Mesendoderm (in vitro differentiated cells): Measurements from ENCODE around the gene ANKDD1B.

Experiments
- DNase-seq: peaks from one replicate; pipeline ENCODE4 v3.0.0; 2013
- H2AK5ac ChIP-seq: 2 replicates; pipeline ENCODE4 v1.6.1; 2013; ENCODE audit warnings: low read length, inconsistent platforms
- H2BK120ac ChIP-seq: 2 replicates; pipeline ENCODE4 v1.6.1; 2013; ENCODE audit warnings: low read depth, mild to moderate bottlenecking, low read length, moderate library complexity, mixed read lengths
- H2BK15ac ChIP-seq: replicated peaks from 2 replicates; pipeline ENCODE4 v1.6.1; 2013; ENCODE audit warnings: low read depth, mild to moderate bottlenecking, moderate library complexity
- H2BK5ac ChIP-seq: 2 replicates; pipeline ENCODE4 v1.6.1; 2013; ENCODE audit warnings: low read length, inconsistent platforms
- H3K18ac ChIP-seq: 2 replicates; pipeline ENCODE4 v1.6.1; 2013; ENCODE audit warnings: mild to moderate bottlenecking, low read length, mixed read lengths
- H3K23ac ChIP-seq: one replicate; pipeline ENCODE4 v1.6.1; 2013; ENCODE audit warnings: low read length
- H3K27ac ChIP-seq: 2 replicates; pipeline ENCODE4 v1.5.1; 2013; ENCODE audit warnings: low read depth, mild to moderate bottlenecking, inconsistent platforms, low read length, moderate library complexity
- H3K27me3 ChIP-seq: 2 replicates; pipeline ENCODE4 v1.6.1; 2013; ENCODE audit warnings: low read length, control low read depth, mild to moderate bottlenecking, inconsistent platforms; ENCODE audit not compliant: insufficient read depth, poor library complexity
- H3K36me3 ChIP-seq: 2 replicates; pipeline ENCODE4 v1.6.1; 2013; ENCODE audit warnings: low read length, inconsistent platforms; ENCODE audit not compliant: control insufficient read depth, insufficient read depth
- H3K4ac ChIP-seq: one replicate; pipeline ENCODE4 v1.6.1; 2013; ENCODE audit warnings: low read depth, mild to moderate bottlenecking, low read length, moderate library complexity
- H3K4me1 ChIP-seq: 2 replicates; pipeline ENCODE4 v1.6.1; 2013; ENCODE audit warnings: low read depth, low read length, inconsistent platforms; ENCODE audit not compliant: control insufficient read depth
- H3K4me2 ChIP-seq: 2 replicates; pipeline ENCODE4 v1.6.1; 2013; ENCODE audit warnings: low read length
- H3K4me3 ChIP-seq: 2 replicates; pipeline ENCODE4 v1.5.1; 2013; ENCODE audit warnings: mild to moderate bottlenecking, low read length
- H3K56ac ChIP-seq: one replicate; pipeline ENCODE4 v1.6.1; 2013; ENCODE audit warnings: low read length
- H3K79me1 ChIP-seq: 2 replicates; pipeline ENCODE4 v1.6.1; 2013; ENCODE audit warnings: low read length, inconsistent platforms
- H3K79me2 ChIP-seq: 2 replicates; pipeline ENCODE4 v1.6.1; 2013; ENCODE audit warnings: mild to moderate bottlenecking, low read length; ENCODE audit not compliant: control insufficient read depth, insufficient read depth
- H3K9ac ChIP-seq: 2 replicates; pipeline ENCODE4 v1.6.1; 2013; ENCODE audit warnings: low read length, inconsistent platforms
- H4K5ac ChIP-seq: one replicate; pipeline ENCODE4 v1.6.1; 2013; ENCODE audit warnings: low read length
- H4K8ac ChIP-seq: one replicate; pipeline ENCODE4 v1.6.1; 2013; ENCODE audit warnings: low read depth, mild to moderate bottlenecking, control low read depth, low read length, moderate library complexity
- WGBS: extraction: QIAGEN DNeasy Blood & Tissue Kit; methylation state at CpG from one replicate; pipeline ENCODE4 v1.1.7; 2013; ENCODE audit warnings: low lambda C conversion rate, missing lambda C conversion rate; ENCODE audit not compliant: insufficient coverage; ENCODE audit errors: extremely low coverage; 5-methylcytosine and 5-hydroxymethylcytosine counted together

Gene ANKDD1B

GRCh38 chr5:75656311-75657003 lies 45.2 kb downstream of the ANKDD1B start:
- Histone ChIP-seq H3K23ac (no peak overlapping the region), H2BK120ac (no peak overlapping the region), H3K4me2 (no peak overlapping the region), H4K8ac (no peak overlapping the region), H3K79me1 (no peaks in the 10 kb centered on the region), H2BK15ac (no peak overlapping the region), H3K4ac (peak overlapping the region; percentile 62), H3K56ac (no peak overlapping the region), H3K79me2 (no peaks in the 10 kb centered on the region), H3K27ac (no peak overlapping the region), H2BK5ac (no peak overlapping the region), H3K18ac (no peak overlapping the region), H2AK5ac (no peak overlapping the region), H3K36me3 (no peaks in the 10 kb centered on the region), H3K4me3 (no peak overlapping the region), H3K27me3 (no peaks in the 10 kb centered on the region), H3K4me1 (no peaks in the 10 kb centered on the region), H3K9ac (no peak overlapping the region), H4K5ac (no peak overlapping the region)
- DNase-seq, result no peak
- no CpG with 5 or more reads among the region's 9 CpGs for WGBS

GRCh38 chr5:75659791-75660450 lies 48.7 kb downstream of the ANKDD1B start:
- no peak for DNase-seq
- Histone ChIP-seq H3K79me2 (no peaks in the 10 kb centered on the region), H3K27me3 (no peaks in the 10 kb centered on the region), H3K4me1 (peaks cover 2% of the 10 kb centered on the region), H3K79me1 (no peaks in the 10 kb centered on the region), H3K4me3 (no peak overlapping the region), H2BK15ac (no peak overlapping the region), H2BK120ac (no peak overlapping the region), H3K23ac (no peak overlapping the region), H2BK5ac (no peak overlapping the region), H2AK5ac (no peak overlapping the region), H3K36me3 (no peaks in the 10 kb centered on the region), H4K5ac (no peak overlapping the region), H3K9ac (no peak overlapping the region), H3K4ac (no peak overlapping the region), H3K56ac (no peak overlapping the region), H3K4me2 (no peak overlapping the region), H3K18ac (no peak overlapping the region), H4K8ac (no peak overlapping the region), H3K27ac (no peak overlapping the region)
- no CpG with 5 or more reads among the region's 3 CpGs for WGBS

- Histone ChIP-seq H2BK120ac (peak overlapping the region; percentile 61), H3K79me1 (no peaks in the 10 kb centered on the region), H3K27me3 (no peaks in the 10 kb centered on the region), H4K5ac (no peak overlapping the region), H3K4me2 (no peak overlapping the region), H3K4me3 (no peak overlapping the region), H2BK5ac (no peak overlapping the region), H3K18ac (no peak overlapping the region), H4K8ac (no peak overlapping the region), H3K36me3 (no peaks in the 10 kb centered on the region), H3K23ac (no peak overlapping the region), H3K9ac (no peak overlapping the region), H3K27ac (no peak overlapping the region), H3K79me2 (no peaks in the 10 kb centered on the region), H2BK15ac (no peak overlapping the region), H3K56ac (no peak overlapping the region), H2AK5ac (no peak overlapping the region), H3K4me1 (peaks cover 2% of the 10 kb centered on the region), H3K4ac (no peak overlapping the region)
- no CpG with 5 or more reads among the region's 16 CpGs for WGBS
- no peak for DNase-seq
Measured at GRCh38 chr5:75660678-75661465, 49.6 kb downstream of the ANKDD1B start.

- Histone ChIP-seq H3K36me3 (no peaks in the 10 kb centered on the region), H4K8ac (no peak overlapping the region), H3K4me3 (no peak overlapping the region), H2BK5ac (no peak overlapping the region), H2BK15ac (no peak overlapping the region), H3K9ac (peak overlapping the region; percentile 3), H3K56ac (no peak overlapping the region), H3K27me3 (no peaks in the 10 kb centered on the region), H3K79me1 (no peaks in the 10 kb centered on the region), H3K27ac (no peak overlapping the region), H3K18ac (peak overlapping the region; percentile 87), H2AK5ac (no peak overlapping the region), H2BK120ac (no peak overlapping the region), H4K5ac (no peak overlapping the region), H3K23ac (no peak overlapping the region), H3K79me2 (no peaks in the 10 kb centered on the region), H3K4me2 (no peak overlapping the region), H3K4me1 (peaks cover 3% of the 10 kb centered on the region), H3K4ac (no peak overlapping the region)
- DNase-seq, result no peak
- WGBS, result no CpG with 5 or more reads among the region's 2 CpGs
Measured at GRCh38 chr5:75662061-75662460, 50.8 kb downstream of the ANKDD1B start.

GRCh38 chr5:75663579-75664284 lies 52.5 kb downstream of the ANKDD1B start:
- H2BK120ac ChIP-seq, result no peak overlapping the region
- no peak overlapping the region for H2AK5ac ChIP-seq
- H2BK5ac ChIP-seq, result no peak overlapping the region
- H3K27ac ChIP-seq, result no peak overlapping the region
- DNase-seq, result no peak
- no peak overlapping the region for H3K4me2 ChIP-seq
- no peaks in the 10 kb centered on the region for H3K79me2 ChIP-seq
- H3K18ac ChIP-seq, result no peak overlapping the region
- H3K23ac ChIP-seq, result no peak overlapping the region
- WGBS, result no CpG with 5 or more reads among the region's 12 CpGs
- no peak overlapping the region for H3K4me3 ChIP-seq
- no peak overlapping the region for H3K4ac ChIP-seq
- H3K4me1 ChIP-seq, result peaks cover 10% of the 10 kb centered on the region
- no peak overlapping the region for H3K56ac ChIP-seq
- no peak overlapping the region for H3K9ac ChIP-seq
- H4K8ac ChIP-seq, result no peak overlapping the region
- no peaks in the 10 kb centered on the region for H3K27me3 ChIP-seq
- no peak overlapping the region for H2BK15ac ChIP-seq
- H4K5ac ChIP-seq, result no peak overlapping the region
- H3K36me3 ChIP-seq, result no peaks in the 10 kb centered on the region
- H3K79me1 ChIP-seq, result no peaks in the 10 kb centered on the region
